HG03108 (cell line): ENCODE results near the gene GPATCH1.
"Not testable (repeated sequence)": the region's sequence is repeated elsewhere in the genome, so short reads cannot be mapped to it uniquely, and the experiment has no call there.

Source experiments
- ATAC-seq: cut with Tn5 transposase; IDR thresholded peaks from one replicate; pipeline ENCODE4 v1.9.1; 2021; ENCODE audit warnings: moderate library complexity; ENCODE audit not compliant: unreplicated experiment

Gene GPATCH1

DNA sequence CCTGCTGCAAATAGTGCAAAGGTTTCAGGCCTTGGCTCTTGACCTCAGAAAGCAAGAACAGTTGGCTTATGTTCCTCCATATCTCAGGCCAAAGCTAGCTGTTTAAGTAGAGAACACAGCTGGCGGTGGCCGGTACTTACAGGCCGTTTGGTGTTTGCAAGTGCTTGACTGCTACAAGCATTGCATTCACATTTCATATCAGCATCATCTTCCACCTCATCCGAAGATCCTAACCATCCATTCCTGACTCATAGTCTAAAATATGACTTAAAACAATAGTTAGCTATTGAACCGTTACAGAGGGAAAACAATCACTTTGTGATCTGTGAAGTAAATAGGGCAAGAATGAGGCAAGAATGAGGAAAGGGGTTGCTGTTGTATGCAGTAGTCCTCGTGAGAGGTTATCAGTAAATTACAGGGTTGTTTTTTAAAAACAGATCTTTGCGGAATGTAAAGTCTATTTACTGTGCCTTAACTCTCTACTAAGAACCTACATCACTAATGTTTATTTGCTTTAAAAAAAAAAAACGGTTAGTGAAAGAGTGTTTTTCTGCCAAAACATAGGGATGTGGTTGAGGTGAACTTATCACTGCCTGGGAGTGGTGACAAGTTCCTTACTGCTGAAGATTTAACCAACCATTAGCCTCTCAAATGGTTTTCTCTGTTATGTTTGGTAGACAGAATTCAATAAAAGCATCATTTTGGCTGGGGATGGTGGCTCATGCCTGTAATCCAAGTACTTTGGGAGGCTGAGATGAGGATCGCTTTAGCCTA, 29.3 kb downstream of the GPATCH1 start:
- ATAC-seq = no peak

DNA sequence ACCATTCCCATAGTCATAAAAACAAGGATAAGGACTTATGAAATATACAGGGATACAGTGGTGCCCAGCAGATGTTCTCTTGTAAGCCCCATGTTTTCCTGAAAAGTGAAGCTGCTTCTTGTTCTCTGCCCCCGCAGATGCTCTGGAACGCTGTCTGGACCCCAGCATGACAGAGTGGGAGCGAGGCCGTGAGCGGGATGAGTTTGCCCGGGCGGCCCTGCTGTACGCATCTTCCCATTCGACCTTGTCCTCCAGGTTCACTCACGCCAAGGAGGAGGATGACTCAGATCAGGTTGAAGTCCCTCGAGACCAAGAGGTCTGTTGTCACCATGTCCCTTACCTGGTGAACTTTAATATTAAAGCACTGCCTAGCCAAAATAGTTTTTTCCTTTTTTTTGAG, 30.6 kb downstream of the GPATCH1 start:
- ATAC-seq = no peak

DNA sequence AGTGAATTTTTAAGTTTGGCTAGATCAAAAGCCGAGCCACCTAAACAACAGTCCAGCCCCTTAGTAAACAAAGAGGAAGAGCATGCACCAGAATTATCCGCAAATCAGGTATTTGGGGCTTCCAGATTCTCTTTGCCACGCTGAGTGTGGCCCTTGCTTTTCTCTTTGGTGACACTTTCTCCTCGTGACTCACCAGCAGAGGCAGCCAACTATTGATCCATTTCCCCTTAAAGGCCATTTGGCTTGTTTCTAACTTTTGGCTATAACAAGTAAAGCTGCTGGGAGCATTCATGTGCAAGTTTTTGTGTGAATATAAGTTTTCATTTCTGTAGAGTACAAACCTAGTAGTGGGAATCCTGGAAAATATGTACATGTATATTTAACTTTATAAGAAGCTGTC, 33.3 kb downstream of the GPATCH1 start:
- ATAC-seq = no peak

DNA sequence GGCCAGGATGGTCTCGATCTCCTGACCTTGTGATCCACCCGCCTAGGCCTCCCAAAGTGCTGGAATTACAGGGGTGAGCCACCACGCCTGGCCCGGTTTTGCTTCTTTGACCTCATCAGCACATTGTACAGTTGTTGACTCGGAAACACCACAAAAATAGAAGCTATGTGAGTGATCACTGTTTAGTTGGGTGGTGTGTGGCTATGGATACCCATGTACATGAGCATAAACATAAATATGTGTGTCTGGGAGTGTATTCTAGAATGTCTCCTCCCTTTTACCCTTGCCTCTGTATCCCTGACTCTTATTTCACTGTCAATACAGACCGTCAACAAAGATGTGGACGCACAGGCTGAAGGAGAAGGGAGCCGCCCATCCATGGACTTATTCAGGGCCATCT, 36.5 kb downstream of the GPATCH1 start:
- no peak for ATAC-seq

DNA sequence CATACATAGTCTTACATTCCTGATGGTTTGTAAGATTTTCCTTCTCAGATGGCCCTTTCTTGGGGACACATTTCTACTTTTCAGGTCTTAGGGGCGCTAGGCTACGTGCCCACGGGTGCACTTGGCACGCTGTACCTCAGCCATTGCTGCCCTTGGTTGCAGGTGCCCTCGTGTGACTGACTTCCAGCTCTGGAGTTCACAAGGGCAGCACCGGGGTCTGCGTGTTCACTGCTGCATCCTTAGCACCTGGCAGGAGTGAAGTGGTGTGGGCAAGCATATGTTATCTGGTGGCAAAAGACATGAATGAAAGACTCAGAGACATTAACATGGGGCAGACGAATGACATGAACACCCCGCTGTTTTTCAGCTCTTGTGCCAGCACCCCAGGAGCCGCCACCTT, 37.7 kb downstream of the GPATCH1 start:
- ATAC-seq = no peak

DNA sequence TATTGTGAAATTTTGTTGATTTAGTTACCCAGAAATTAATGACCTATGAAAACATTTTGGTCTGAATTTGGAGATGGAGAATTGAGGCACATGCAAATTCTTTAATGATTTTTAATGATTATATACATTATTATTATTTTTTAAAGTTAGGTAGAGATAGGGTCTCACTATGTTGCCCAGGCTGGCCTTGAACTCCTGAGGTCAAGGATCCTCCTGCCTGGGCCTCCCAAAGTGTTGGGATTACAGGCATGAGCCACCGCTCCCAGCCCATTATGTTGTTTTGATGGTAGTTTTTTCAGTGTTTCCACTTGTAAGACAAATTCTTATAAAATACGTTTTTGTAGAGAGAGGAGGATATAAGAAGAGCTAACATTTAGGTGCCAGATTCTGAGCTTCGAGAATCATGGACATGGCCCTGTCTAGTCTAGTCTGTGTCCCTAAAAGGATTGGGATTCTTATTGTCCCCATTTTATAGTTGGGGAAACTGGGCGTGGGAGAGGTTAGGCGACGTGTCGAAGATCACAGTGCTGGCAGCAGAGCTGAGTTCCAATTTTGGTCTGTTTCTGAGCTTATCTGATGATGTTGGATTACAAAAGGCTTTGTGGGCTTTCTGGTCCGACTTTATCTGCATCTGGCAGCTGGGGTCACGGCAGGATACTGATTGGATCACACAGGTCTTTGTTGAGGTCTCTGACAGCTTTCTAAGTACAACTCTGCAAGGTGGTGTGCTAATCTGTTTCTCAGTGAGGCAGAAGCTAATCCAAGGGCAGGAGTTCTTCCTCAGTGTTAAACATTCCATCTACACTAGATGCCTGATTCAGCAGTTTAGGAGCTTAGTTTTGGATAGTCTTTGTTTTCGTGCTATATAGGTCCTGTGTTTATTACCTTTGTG, 43.5 kb downstream of the GPATCH1 start:
- ATAC-seq = no peak

DNA sequence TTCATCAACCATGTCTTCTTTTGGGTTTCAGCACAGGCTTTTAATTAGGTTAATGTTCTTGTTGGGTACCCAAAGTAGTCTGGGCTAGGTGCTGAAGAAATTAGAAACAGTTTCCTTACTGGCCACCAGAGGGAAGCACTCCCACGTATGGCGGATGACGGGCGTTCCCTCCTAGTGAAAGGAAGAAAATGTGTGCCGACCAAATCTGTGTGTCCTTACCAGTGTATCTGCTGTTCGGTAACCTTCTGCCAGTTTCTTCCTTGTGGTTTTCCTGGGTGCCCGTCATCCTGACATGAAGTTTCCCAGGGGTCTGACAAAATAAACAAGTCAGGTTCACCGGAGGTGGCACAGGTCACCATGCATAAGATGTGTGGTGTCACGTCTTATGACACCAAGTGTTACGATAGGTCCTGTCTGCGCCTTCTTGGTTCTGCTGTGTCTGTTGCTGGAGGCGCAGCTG, 45.0 kb downstream of the GPATCH1 start:
- peak; percentile 50 for ATAC-seq

DNA sequence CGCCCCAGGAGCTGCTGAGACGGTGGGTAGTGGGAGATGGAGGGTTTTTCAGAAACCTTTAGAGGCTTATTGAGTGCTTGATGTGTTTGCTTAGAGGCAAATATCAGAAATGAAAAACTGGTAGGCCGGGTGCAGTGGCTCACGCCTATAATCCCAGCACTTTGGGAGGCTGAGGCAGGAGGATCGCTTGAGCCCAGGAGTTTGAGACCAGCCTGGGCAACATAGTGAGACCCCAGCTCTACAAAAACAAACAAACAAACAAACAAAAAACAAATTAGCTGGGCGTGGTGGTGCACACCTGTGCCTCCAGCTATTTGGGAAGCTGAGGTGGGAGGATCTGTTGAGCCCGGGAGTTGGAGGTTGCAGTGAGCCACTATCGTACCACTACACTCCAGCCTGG, 45.7 kb downstream of the GPATCH1 start:
- not testable (repeated sequence) for ATAC-seq

DNA sequence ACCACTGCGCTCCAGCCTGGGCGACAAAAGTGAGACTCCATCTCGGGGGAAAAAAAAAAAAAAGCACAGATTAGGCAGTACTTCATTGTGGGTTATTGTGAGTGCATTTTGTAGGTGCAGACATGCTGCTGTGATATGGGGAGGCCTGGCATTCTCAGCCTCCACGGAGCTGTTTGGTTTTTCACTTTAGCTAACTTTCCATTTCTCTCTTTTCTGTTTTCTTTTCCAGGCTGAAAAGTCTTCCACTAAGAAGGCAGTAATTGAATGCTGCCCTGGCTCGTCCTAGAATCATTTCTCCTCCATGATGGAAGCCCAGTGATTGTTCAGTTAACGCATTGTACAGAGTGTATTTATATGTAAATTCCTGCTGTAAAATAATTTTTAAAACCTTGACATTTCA, 48.9 kb downstream of the GPATCH1 start:
- ATAC-seq = no peak

DNA sequence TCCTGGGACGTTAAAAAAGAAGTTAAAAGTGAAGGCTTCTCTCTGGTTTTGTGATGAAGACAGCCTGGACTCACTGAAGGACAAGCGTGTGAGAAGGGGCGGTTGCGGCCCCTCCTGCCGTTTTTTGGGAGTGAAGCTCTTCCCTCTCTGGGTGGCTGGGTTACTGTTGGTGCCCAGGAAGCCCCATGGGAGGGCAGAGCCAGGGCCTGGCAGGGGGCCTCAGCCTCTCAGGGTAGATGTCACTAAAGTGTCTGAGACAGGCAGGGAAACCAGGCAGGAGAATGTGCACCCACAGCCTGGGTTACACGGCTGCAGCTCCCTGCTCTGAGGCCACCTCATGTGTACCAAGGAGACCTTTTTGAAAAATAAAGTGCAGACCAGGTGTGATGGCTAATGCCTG, 49.5 kb downstream of the GPATCH1 start:
- no peak for ATAC-seq

DNA sequence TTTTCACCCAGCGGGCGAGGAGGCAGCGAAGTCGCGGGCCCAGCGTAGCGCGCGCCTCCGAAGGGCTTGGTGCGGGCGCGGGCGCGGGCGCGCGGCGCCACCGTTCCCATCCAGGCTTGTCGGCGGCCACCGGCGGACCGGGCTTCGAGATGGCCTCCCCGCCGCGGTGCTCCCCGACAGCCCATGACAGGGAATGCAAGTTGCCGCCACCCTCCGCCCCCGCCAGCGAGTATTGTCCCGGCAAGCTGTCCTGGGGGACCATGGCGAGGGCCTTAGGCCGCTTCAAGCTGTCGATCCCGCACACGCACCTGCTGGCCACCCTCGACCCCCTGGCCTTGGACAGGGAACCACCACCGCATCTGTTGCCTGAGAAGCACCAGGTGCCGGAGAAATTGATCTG, 51.0 kb downstream of the GPATCH1 start, which contains the start of gene WDR88:
WDR88 (plus strand) TSS at position 94 of the 400 bp plus-strand sequence; CDS start at position 150, 56 bp downstream.
- ATAC-seq = no peak

DNA sequence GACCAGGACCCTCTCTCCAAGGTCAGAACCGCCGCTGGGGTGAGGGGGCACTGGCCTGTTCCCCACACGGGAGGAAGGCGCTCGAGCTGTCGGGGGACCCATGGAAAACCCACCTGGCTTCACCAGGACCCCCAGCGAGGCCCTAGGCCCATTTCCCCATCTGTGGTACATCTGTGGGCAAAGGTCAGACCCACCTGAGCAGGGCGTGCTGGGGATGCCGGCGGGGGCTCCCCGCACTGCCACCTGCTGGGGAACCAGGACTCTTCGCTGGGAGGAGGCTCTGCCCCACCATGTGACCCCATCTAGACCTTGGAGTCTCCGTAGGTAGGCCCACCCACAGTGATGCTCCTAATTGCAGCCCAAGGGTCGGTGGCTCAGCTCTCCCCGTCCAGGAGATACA, 51.4 kb downstream of the GPATCH1 start:
- no peak for ATAC-seq

DNA sequence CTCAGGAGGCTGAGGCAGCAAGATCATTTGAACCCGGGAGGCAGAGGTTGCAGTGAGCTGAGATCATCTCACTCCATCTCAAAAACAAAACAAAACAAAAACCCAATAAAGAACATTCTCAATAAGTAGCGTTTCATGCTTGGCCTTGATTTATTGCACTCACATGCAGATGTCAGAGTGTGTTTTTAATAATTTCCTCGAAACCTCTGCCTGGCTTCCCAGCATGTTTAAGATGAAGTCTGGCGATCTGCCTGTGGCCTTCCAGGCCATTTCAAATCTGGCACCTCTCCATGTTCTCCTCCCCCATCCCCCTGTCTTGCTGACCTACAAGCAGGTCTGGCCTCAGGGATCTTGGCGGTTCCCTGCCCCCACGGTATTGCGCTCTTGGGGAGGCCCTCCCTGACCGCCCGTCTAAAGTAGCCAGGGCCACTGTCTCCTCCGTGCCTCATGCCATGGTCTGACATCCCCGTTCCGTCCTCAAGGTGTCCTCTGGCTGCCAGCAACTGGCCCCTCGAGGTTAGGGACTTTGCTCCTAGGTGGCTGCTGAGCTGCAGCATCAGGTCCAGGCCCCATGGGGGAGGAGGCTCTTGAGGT, 52.6 kb downstream of the GPATCH1 start:
- ATAC-seq = no peak

DNA sequence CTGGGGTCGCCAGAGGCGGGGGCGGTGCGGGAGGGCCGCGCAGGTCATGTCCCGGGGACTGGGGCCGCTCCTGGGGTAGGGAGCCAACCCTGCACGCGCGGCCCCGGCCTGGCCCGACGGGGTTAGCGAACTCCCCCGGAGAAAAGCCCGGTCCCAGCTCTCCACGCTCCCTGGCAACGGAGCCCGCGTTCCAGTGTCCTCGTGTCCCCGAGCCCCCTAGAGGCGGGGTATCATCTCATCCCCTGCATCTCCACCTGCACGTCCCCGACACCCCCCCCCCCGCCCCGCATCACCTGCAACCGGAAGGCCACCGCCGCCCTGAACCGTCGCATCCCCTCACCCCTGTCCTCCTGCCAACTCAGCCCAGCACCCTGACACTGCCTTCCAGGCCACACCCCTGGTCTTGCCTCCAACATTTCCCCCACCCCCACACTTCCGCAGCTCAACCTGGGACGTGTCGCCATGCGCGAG, 53.6 kb downstream of the GPATCH1 start:
- no peak for ATAC-seq

DNA sequence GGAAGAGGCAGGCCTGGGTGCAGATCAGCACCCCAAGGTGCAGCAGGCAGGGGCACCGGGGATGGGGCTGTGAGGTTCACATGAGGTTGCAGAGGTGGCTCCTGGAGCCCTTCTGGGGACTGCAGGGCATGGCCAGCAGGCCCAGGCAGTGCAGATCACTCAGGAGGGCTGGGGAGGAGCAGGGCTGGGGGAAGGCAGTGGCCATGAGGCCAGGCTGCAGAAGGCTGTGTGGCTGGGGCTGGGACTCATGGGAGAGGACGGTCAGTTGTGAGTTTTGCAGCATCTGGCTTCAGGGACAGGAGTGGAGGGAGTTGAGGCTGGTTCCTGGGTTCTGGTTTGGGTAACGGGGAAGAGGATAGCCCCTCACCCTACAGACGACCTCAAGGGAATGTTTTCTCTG, 58.2 kb downstream of the GPATCH1 start:
- no peak for ATAC-seq

DNA sequence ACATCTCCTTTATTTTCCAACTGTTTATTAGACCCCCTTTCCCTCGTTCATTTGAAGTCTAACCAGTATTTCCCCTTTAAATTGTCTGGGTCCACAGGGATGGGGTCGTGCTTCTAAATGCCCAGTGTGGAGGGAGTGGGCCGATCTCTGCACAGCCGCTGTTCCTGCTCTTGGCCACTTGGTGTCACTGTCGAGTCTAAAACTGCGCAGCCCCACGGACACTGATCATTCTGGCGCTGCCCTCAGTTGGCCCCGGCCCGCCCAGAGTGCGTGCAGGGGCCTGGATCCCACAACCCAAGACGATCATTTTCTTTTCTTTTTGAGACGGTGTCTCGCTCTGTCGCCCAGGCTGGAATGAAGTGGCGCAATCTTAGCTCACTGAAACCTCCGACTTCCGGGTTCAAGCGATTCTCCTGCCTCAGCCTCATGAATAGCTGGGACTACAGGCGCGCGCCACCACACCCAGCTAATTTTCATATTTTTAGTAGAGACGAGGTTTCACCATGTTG, 63.0 kb downstream of the GPATCH1 start:
- no peak for ATAC-seq

DNA sequence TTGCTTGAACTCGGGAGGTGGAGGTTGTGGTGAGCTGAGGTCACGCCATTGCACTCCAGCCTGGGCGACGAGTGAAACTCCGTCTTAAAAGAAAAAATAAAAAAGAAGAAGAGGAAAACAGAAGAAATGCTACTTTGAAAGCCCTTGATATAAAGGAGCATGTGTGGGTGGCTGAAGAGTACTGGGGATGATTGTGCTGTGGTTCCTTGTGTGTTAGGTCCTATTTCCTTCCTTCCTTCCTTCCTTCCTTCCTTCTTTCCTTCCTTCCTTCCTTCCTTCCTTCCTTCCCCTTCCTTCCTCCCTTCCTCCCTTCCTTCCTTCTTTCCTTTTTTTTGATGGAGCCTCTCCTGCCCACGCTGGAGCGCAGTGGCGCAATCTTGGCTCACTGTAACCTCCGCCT, 65.2 kb downstream of the GPATCH1 start:
- ATAC-seq = no peak

DNA sequence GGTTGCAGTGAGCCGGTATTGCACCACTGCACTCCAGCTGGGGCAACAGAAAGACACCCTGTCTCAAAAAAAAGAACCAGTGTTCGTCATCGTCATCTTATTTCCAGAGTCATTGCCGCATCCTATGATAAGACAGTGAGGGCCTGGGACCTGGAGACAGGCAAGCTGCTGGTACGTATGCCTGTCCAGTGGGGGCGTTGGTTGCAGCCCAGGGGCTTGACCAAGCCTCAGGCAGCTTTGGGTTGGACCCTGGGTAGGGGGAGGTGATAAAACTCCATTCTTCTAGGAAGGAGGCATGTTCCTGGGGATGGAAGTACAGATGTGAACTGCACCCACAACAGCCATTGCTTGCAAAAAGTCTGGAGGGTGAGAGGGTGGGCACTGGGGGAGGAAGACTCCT, 66.6 kb downstream of the GPATCH1 start:
- no peak for ATAC-seq

DNA sequence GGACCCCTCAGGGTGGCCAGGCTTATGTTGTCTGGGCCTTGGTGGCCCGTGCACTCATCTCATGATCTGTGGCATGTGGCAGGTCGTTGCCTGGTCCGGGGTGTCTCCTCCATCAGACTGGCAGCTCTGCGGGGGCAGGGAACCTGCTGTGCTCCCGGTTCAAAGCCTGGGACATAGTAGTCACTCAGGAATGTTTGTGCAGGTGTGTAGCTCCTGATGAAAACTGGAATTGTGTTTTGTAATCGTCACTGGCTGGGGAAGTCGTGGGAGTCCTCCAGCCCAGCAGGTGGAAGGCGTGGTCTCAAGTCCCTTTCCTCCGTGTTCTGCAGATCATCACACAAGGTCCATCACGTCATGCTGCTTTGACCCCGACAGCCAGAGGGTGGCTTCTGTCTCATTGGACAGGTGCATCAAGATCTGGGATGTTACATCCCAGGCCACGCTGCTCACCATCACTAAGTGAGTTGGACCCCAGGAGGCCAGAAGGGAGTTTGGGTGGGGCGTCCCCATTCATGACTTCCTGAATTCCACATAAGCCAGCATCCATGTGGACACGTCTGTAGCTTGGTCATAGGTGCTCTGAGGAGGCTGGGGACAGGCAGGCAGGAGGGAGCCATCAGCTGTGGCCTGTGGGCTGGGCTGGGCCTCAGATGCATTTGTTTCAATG, 70.0 kb downstream of the GPATCH1 start:
- ATAC-seq = no peak

DNA sequence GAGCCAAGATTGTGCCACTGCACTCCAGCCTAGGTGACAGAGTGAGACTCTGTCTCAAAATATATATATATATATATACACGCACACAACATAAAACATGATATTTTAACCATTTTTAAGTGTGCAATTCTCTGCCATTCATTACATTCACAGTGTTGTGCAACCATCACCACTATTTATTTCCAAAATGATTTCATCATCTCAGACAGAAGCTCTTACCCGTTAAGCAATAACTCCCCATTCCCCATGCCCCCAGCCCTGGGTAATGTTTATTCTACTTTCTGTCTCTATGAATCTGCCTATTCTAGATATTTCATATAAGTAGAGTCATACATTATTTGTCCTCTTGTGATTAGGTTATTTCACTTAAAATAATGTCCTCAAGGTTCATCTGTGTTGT, 71.2 kb downstream of the GPATCH1 start:
- no peak for ATAC-seq

DNA sequence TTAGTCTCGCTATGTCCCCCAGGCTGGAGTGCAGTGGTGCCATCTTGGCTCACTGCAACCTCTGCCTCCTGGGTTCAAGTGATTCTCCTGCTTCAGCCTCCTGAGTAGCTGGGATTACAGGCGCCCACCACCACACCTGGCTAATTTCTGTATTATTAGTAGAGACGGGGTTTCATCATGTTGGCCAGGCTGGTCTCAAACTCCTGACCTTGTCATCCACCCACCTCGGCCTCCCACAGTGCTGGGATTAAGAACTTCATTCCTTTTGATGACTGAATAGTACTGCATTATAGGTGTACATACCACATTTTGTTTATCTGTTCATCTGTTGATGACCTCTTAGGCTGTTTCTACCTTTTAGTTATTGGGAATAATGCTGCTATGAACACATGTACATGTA, 71.6 kb downstream of the GPATCH1 start:
- not testable (repeated sequence) for ATAC-seq
